Fibroblast of lung (primary cell): ENCODE data around the gene BCAN.
A peak's percentile ranks its signal among the peaks of the same experiment; 100 is the strongest.

ENCODE experiments used
- CTCF ChIP-seq, 2 donors: IDR thresholded peaks in 1 of 2; conservative IDR thresholded peaks in 1 of 2; 1 replicate in 1 of 2; 2 replicates in 1 of 2; pipeline ENCODE4 v1.5.1; 2011 to 2012; ENCODE audit warnings: low read length in 2 of 2, control low read depth in 1 of 2, inconsistent platforms in 1 of 2, low read depth in 1 of 2, mild to moderate bottlenecking in 1 of 2
- EZH2 ChIP-seq: IDR thresholded peaks from 2 replicates; pipeline ENCODE4 v1.5.1; 2012; ENCODE audit warnings: low read length, control low read depth, mild to moderate bottlenecking; ENCODE audit errors: missing control alignments

- TF ChIP-seq CTCF (conservative IDR thresholded peaks at IDR 0.05 in 1 of 2, IDR thresholded peaks at IDR 0.05 in 1 of 2; ENCODE audit: low read depth in 1 of 2, low read length in 2 of 2) = peak; percentile 90 to 96
- TF ChIP-seq EZH2 = no peak
Observed at GRCh38 chr1:156659988-156660751, 18.3 kb downstream of the BCAN start.
